Measurements from ENCODE around the gene RMDN3.

RMDN3 gene

GRCh38 chr15:40714144-40714543, 40.9 kb downstream of the RMDN3 start:
- Mint-ChIP-seq H3K4me1 (ENCODE audit: low read depth) (no peaks in the 10 kb centered on the region), H3K27ac (no peak overlapping the region), H3K27me3 (ENCODE audit: low read depth) (no peaks in the 10 kb centered on the region), H3K36me3 (ENCODE audit: low read depth) (peaks cover 37% of the 10 kb centered on the region), H3K4me3 (no peak overlapping the region), H3K9me3 (no peaks in the 10 kb centered on the region)

- H3K27me3 Mint-ChIP-seq (ENCODE audit: low read depth): no peaks in the 10 kb centered on the region
- peaks cover 32% of the 10 kb centered on the region for H3K36me3 Mint-ChIP-seq (ENCODE audit: low read depth)
Observed at GRCh38 chr15:40706121-40706520, 48.9 kb downstream of the RMDN3 start.

DNA sequence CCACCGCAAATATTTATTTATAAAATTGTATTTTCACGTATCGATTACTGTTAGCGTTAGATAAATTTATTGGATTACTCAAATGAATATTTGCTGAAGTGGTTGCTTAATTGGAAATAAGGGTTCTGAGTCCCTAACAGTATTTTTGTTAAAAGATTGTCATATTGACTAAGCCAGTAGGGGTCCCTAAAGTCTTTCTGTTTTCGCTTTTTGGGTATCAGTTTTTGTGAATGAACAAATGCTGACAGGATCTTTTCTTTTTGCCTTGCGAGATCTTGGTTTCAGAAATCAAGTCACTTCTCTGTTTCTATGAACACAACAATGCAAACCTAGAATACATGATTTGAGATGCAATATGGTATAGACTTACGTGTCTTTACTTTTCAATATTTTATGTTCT, 53.0 kb downstream of the RMDN3 start:
- H3K9me3 Mint-ChIP-seq: no peaks in the 10 kb centered on the region
- no peaks in the 10 kb centered on the region for H3K27me3 Mint-ChIP-seq (ENCODE audit: low read depth)
- peaks cover 25% of the 10 kb centered on the region for H3K4me1 Mint-ChIP-seq (ENCODE audit: low read depth)
- peaks cover 31% of the 10 kb centered on the region for H3K36me3 Mint-ChIP-seq (ENCODE audit: low read depth)
- no peak overlapping the region for H3K4me3 Mint-ChIP-seq
- H3K27ac Mint-ChIP-seq: no peak overlapping the region

More at GRCh38 chr15:40706121-40706520, 48.9 kb downstream of the RMDN3 start:
- Mint-ChIP-seq H3K27ac (no peak overlapping the region), H3K4me3 (no peak overlapping the region), H3K9me3 (no peaks in the 10 kb centered on the region), H3K4me1 (ENCODE audit: low read depth) (no peaks in the 10 kb centered on the region)

DNA sequence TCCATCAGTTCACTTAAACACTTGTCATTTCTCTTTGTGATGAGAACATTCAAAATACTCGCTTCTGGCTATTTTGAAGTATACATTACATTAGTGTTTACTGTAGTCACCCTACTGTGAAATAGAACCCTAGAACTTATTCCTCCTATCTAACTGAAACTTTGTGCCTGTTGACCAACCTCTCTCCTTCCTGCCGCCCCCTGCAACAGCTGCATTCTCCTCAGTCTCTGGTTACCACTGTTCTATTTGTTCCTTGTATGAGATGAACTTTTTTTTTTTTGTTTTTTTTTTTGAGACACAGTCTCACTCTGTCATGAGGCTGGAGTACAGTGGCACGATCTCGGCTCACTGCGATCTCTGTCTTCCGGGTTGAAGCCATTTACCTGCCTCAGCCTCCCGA, 57.1 kb downstream of the RMDN3 start:
- Mint-ChIP-seq H3K4me1 (ENCODE audit: low read depth) (peaks cover 40% of the 10 kb centered on the region), H3K4me3 (peak overlapping the region; percentile 70), H3K27ac (peak overlapping the region; percentile 32), H3K36me3 (ENCODE audit: low read depth) (peaks cover 31% of the 10 kb centered on the region), H3K27me3 (ENCODE audit: low read depth) (no peaks in the 10 kb centered on the region), H3K9me3 (no peaks in the 10 kb centered on the region)

- Mint-ChIP-seq H3K4me1 (ENCODE audit: low read depth) (peaks cover 40% of the 10 kb centered on the region), H3K27ac (peak overlapping the region; percentile 97), H3K36me3 (ENCODE audit: low read depth) (peaks cover 26% of the 10 kb centered on the region), H3K27me3 (ENCODE audit: low read depth) (no peaks in the 10 kb centered on the region), H3K9me3 (no peaks in the 10 kb centered on the region), H3K4me3 (peak overlapping the region; percentile 99)
Observed at GRCh38 chr15:40696228-40696627, 58.8 kb downstream of the RMDN3 start.

DNA sequence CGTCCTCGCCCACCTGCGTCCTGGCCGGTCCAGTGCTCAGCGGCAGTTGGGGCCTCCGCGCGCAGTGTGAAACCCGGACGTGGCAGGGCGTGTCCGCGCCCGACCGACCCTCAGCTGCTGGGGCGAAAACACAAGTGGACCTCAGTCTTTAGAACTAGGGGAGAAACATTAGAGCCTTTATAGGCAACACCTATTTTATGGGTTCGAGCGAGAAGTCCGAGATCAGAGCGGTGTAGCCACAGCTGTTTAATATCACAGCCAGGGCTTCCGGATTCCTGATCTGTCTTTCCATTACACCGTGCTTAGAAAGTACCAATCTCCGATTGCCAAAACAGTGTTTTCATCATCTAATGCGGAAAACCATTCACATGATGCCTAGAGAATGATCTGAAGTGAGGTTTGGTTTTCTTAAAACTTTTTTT, 59.6 kb downstream of the RMDN3 start:
- H3K4me1 Mint-ChIP-seq (ENCODE audit: low read depth): peaks cover 37% of the 10 kb centered on the region
- H3K36me3 Mint-ChIP-seq (ENCODE audit: low read depth): peaks cover 19% of the 10 kb centered on the region
- H3K27ac Mint-ChIP-seq: peak overlapping the region; percentile 97
- peak overlapping the region; percentile 99 for H3K4me3 Mint-ChIP-seq
- no peaks in the 10 kb centered on the region for H3K27me3 Mint-ChIP-seq (ENCODE audit: low read depth)
- H3K9me3 Mint-ChIP-seq: no peaks in the 10 kb centered on the region

DNA sequence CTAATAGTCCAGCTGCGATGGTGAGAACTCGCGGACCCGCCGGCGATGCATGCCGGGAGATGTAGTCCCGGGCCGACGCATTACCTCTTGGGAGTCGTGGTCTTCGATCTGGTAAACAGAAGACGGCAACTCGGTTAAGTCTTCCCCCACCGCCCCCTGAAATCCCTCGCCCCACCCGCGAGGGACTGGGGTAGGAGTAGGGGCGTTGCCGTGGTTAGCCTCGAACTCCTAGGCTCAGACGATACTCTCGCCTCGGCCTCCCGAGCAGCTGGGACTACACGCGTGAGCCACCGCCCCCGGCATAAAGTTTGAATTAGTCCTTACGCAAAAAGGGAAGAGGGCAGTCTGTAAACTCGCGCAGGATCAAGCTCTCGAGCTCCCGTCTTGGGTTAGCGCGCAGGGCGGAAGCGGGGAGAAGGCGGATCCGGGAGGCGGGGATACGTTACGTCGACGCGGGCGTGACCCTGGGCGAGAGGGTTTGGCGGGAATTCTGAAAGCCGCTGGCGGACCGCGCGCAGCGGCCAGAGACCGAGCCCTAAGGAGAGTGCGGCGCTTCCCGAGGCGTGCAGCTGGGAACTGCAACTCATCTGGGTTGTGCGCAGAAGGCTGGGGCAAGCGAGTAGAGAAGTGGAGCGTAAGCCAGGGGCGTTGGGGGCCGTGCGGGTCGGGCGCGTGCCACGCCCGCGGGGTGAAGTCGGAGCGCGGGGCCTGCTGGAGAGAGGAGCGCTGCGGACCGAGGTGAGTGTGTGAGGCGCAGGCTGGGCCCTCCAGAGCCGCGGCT, 60.2 kb downstream of the RMDN3 start, which contains the start of gene RAD51:
Gene RAD51, plus strand, starts transcription at position 487 of the 781 bp plus-strand sequence. CDS start 3,585 bp downstream, outside the sequence.
- Mint-ChIP-seq H3K36me3 (ENCODE audit: low read depth) (peaks cover 19% of the 10 kb centered on the region), H3K27me3 (ENCODE audit: low read depth) (no peaks in the 10 kb centered on the region), H3K9me3 (no peaks in the 10 kb centered on the region), H3K27ac (peak within 1 kb of the TSS; percentile 97), H3K4me3 (peak within 1 kb of the TSS; percentile 99), H3K4me1 (ENCODE audit: low read depth) (peaks cover 32% of the 10 kb centered on the region)

GRCh38 chr15:40693904-40694687, 61.0 kb downstream of the RMDN3 start:
- Mint-ChIP-seq H3K4me3 (peak overlapping the region; percentile 99), H3K4me1 (ENCODE audit: low read depth) (peaks cover 27% of the 10 kb centered on the region), H3K27me3 (ENCODE audit: low read depth) (no peaks in the 10 kb centered on the region), H3K27ac (peak overlapping the region; percentile 97), H3K36me3 (ENCODE audit: low read depth) (peaks cover 20% of the 10 kb centered on the region), H3K9me3 (no peaks in the 10 kb centered on the region)

GRCh38 chr15:40691737-40692136, 63.3 kb downstream of the RMDN3 start:
- Mint-ChIP-seq H3K27ac (no peak overlapping the region), H3K4me3 (no peak overlapping the region), H3K4me1 (ENCODE audit: low read depth) (peaks cover 13% of the 10 kb centered on the region), H3K27me3 (ENCODE audit: low read depth) (no peaks in the 10 kb centered on the region), H3K36me3 (ENCODE audit: low read depth) (peaks cover 12% of the 10 kb centered on the region), H3K9me3 (no peaks in the 10 kb centered on the region)

DNA sequence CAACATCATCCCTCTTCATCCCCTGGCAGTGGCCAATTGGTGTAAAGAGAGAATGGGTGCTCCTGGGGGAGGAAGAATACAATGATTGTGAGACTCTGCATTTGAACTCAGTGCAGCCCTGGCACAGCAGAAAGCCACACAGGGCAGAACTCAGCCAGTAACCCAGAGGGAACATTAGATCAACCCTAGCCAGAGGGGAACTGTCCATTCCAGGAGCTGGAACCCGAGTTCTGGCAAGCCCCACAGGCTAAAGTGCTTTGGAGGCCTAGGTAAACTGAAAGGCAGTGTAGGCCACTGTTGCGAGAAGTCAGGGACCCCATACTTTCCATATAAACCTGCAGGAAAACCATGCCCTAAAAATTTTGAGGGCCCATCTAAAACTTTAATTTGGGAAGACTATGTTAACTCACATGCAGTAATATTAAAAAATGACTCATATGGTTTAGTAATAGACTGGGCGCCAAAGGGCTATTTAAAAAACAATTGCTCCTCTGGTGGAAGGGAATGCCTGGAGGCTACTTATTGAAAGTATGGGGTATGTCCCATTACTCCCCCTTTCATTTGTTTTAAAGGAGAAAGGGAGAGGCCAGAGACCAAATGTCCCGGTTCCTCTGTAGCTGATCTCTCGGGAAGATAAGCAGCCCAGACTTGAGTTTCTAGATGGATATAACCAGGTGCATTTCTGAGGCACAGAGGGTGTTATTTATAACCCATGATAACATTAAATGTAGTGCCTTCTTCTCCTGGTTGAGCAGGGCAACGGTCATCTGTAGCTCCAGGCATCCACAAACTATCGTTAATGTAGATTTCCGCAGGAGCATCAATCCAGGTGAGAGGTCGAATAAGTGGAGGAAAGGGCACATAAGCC, 65.9 kb downstream of the RMDN3 start:
- H3K27me3 Mint-ChIP-seq (ENCODE audit: low read depth): no peaks in the 10 kb centered on the region
- no peaks in the 10 kb centered on the region for H3K9me3 Mint-ChIP-seq
- H3K27ac Mint-ChIP-seq: no peak overlapping the region
- H3K4me1 Mint-ChIP-seq (ENCODE audit: low read depth): peaks cover 3% of the 10 kb centered on the region
- H3K36me3 Mint-ChIP-seq (ENCODE audit: low read depth): peaks cover 8% of the 10 kb centered on the region
- no peak overlapping the region for H3K4me3 Mint-ChIP-seq
